Karpas-422 (cell line): Measurements from ENCODE around the gene EYS. TPM values are rescaled to one million over a fixed set of nuclear protein-coding genes. Genes with fewer than 3 reads are reported as not detected.

Experiments
- DNase-seq: peaks from one replicate; pipeline ENCODE4 v3.0.0-alpha.2; 2015
- H2AFZ ChIP-seq: fragments of 200-600 bp; sonication (generic); 2 replicates; pipeline ENCODE4 v1.6.1; 2014; ENCODE audit warnings: antibody characterized with exemption, low read length, mixed read lengths
- H3K27ac ChIP-seq: fragments of 200-600 bp; sonication (generic); 2 replicates; pipeline ENCODE4 v1.5.1; 2014; ENCODE audit warnings: mild to moderate bottlenecking, low read length, moderate library complexity
- H3K27me3 ChIP-seq: fragments of 200-600 bp; sonication (generic); 2 replicates; pipeline ENCODE4 v1.6.1; 2014; ENCODE audit warnings: low read length, mixed read lengths
- H3K36me3 ChIP-seq: fragments of 200-600 bp; sonication (generic); 2 replicates; pipeline ENCODE4 v1.6.1; 2014; ENCODE audit warnings: low read length, mixed read lengths; ENCODE audit not compliant: insufficient read depth
- H3K4me1 ChIP-seq: fragments of 200-600 bp; sonication (generic); 2 replicates; pipeline ENCODE4 v1.6.1; 2014; ENCODE audit warnings: mild to moderate bottlenecking, low read length, mixed read lengths
- H3K4me2 ChIP-seq: fragments of 200-600 bp; sonication (generic); 2 replicates; pipeline ENCODE4 v1.6.1; 2014; ENCODE audit warnings: low read length, low read depth, mild to moderate bottlenecking; ENCODE audit not compliant: poor library complexity, severe bottlenecking
- H3K4me3 ChIP-seq: fragments of 200-600 bp; sonication (generic); 2 replicates; pipeline ENCODE4 v1.5.1; 2014; ENCODE audit warnings: mild to moderate bottlenecking, antibody characterized with exemption, low read length, mixed read lengths
- H3K79me2 ChIP-seq: fragments of 200-600 bp; sonication (generic); 2 replicates; pipeline ENCODE4 v1.6.1; 2014; ENCODE audit warnings: mild to moderate bottlenecking, low read length, mixed read lengths
- H3K9ac ChIP-seq: fragments of 200-600 bp; sonication (generic); 2 replicates; pipeline ENCODE4 v1.6.0; 2014; ENCODE audit warnings: low read length
- H3K9me2 ChIP-seq: fragments of 200-600 bp; sonication (generic), shearing (Covaris generic); replicated peaks from 2 replicates; pipeline ENCODE4 v1.6.0; 2014; ENCODE audit warnings: mild to moderate bottlenecking, low read length, moderate library complexity; ENCODE audit not compliant: insufficient read depth
- H3K9me3 ChIP-seq: fragments of 300-700, 200-600 bp; sonication (generic); 2 replicates; pipeline ENCODE4 v1.6.1; 2014; ENCODE audit warnings: low read length, mixed read lengths
- H4K20me1 ChIP-seq: fragments of 200-600 bp; sonication (generic); 2 replicates; pipeline ENCODE4 v1.6.1; 2014; ENCODE audit warnings: mild to moderate bottlenecking, antibody characterized with exemption, low read length, low read depth; ENCODE audit not compliant: insufficient read depth
- total RNA-seq: library from RNA; depleted of rRNA; stranded (reverse); fragments of >200 nt; shearing (Covaris generic); gene quantifications from 2 replicates; pipeline ENCODE4 v1.2.3, GENCODE V29; 2014; ENCODE audit warnings: low replicate concordance

EYS gene
- total RNA-seq, 1 experiment from 2014 or later = not detected

GRCh38 chr6:64949257-64949656 lies 757.8 kb downstream of the EYS start:
- H2AFZ ChIP-seq = no peak overlapping the region
- no peaks in the 10 kb centered on the region for H3K36me3 ChIP-seq
- no peak overlapping the region for H3K4me2 ChIP-seq
- no peak overlapping the region for H3K27ac ChIP-seq
- no peak overlapping the region for H3K9ac ChIP-seq
- no peaks in the 10 kb centered on the region for H3K9me2 ChIP-seq
- no peak overlapping the region for H3K4me3 ChIP-seq
- peaks cover 16% of the 10 kb centered on the region for H3K9me3 ChIP-seq
- no peaks in the 10 kb centered on the region for H4K20me1 ChIP-seq
- no peak for DNase-seq
- H3K4me1 ChIP-seq = no peaks in the 10 kb centered on the region
- H3K27me3 ChIP-seq = no peaks in the 10 kb centered on the region
- H3K79me2 ChIP-seq = no peaks in the 10 kb centered on the region

- no peaks in the 10 kb centered on the region for H3K4me1 ChIP-seq
- H3K36me3 ChIP-seq = no peaks in the 10 kb centered on the region
- H3K79me2 ChIP-seq = no peaks in the 10 kb centered on the region
- H3K4me3 ChIP-seq = no peak overlapping the region
- H4K20me1 ChIP-seq = no peaks in the 10 kb centered on the region
- no peak overlapping the region for H3K27ac ChIP-seq
- H3K9me3 ChIP-seq = peaks cover 16% of the 10 kb centered on the region
- H3K27me3 ChIP-seq = no peaks in the 10 kb centered on the region
- no peak overlapping the region for H3K4me2 ChIP-seq
- DNase-seq = no peak
- H3K9me2 ChIP-seq = no peaks in the 10 kb centered on the region
- H2AFZ ChIP-seq = no peak overlapping the region
- H3K9ac ChIP-seq = no peak overlapping the region
Observed at GRCh38 chr6:64948261-64948660, 758.8 kb downstream of the EYS start.

GRCh38 chr6:64945450-64945849 lies 761.6 kb downstream of the EYS start:
- Histone ChIP-seq H2AFZ (no peak overlapping the region), H3K27ac (no peak overlapping the region), H3K4me1 (no peaks in the 10 kb centered on the region), H4K20me1 (no peaks in the 10 kb centered on the region), H3K9me2 (no peaks in the 10 kb centered on the region), H3K9me3 (peaks cover 22% of the 10 kb centered on the region), H3K4me2 (no peak overlapping the region), H3K4me3 (no peak overlapping the region), H3K36me3 (no peaks in the 10 kb centered on the region), H3K27me3 (no peaks in the 10 kb centered on the region), H3K79me2 (no peaks in the 10 kb centered on the region), H3K9ac (no peak overlapping the region)
- no peak for DNase-seq

GRCh38 chr6:64932486-64932885 lies 774.5 kb downstream of the EYS start:
- no peaks in the 10 kb centered on the region for H3K27me3 ChIP-seq
- H3K4me1 ChIP-seq = no peaks in the 10 kb centered on the region
- no peaks in the 10 kb centered on the region for H4K20me1 ChIP-seq
- no peak overlapping the region for H2AFZ ChIP-seq
- no peaks in the 10 kb centered on the region for H3K9me2 ChIP-seq
- no peak overlapping the region for H3K9ac ChIP-seq
- H3K36me3 ChIP-seq = no peaks in the 10 kb centered on the region
- no peaks in the 10 kb centered on the region for H3K79me2 ChIP-seq
- H3K9me3 ChIP-seq = peaks cover 7% of the 10 kb centered on the region; the same call in 1 of the 2 replicates
- DNase-seq = no peak
- no peak overlapping the region for H3K4me2 ChIP-seq
- H3K4me3 ChIP-seq = no peak overlapping the region
- H3K27ac ChIP-seq = no peak overlapping the region

GRCh38 chr6:64930681-64931080 lies 776.3 kb downstream of the EYS start:
- H3K4me2 ChIP-seq = no peak overlapping the region
- H3K9me3 ChIP-seq = peaks cover 7% of the 10 kb centered on the region; the same call in 1 of the 2 replicates
- no peak overlapping the region for H3K9ac ChIP-seq
- no peak overlapping the region for H3K4me3 ChIP-seq
- no peaks in the 10 kb centered on the region for H3K4me1 ChIP-seq
- no peaks in the 10 kb centered on the region for H3K79me2 ChIP-seq
- H2AFZ ChIP-seq = no peak overlapping the region
- no peak overlapping the region for H3K27ac ChIP-seq
- H3K36me3 ChIP-seq = no peaks in the 10 kb centered on the region
- no peaks in the 10 kb centered on the region for H3K27me3 ChIP-seq
- no peaks in the 10 kb centered on the region for H3K9me2 ChIP-seq
- no peak for DNase-seq
- H4K20me1 ChIP-seq = no peaks in the 10 kb centered on the region

GRCh38 chr6:64926051-64926450 lies 781.0 kb downstream of the EYS start:
- Histone ChIP-seq H3K4me1 (no peaks in the 10 kb centered on the region), H3K36me3 (no peaks in the 10 kb centered on the region), H3K4me3 (no peak overlapping the region), H3K27ac (no peak overlapping the region), H4K20me1 (no peaks in the 10 kb centered on the region), H3K27me3 (no peaks in the 10 kb centered on the region), H3K79me2 (no peaks in the 10 kb centered on the region), H3K4me2 (no peak overlapping the region), H2AFZ (no peak overlapping the region), H3K9ac (no peak overlapping the region), H3K9me2 (no peaks in the 10 kb centered on the region), H3K9me3 (peaks cover 10% of the 10 kb centered on the region; the same call in 1 of the 2 replicates)
- no peak for DNase-seq

- H3K9me3 ChIP-seq = peaks cover 4% of the 10 kb centered on the region; the same call in 1 of the 2 replicates
- no peak overlapping the region for H3K27ac ChIP-seq
- no peaks in the 10 kb centered on the region for H3K4me1 ChIP-seq
- H3K4me3 ChIP-seq = no peak overlapping the region
- H3K9ac ChIP-seq = no peak overlapping the region
- H4K20me1 ChIP-seq = no peaks in the 10 kb centered on the region
- H3K9me2 ChIP-seq = no peaks in the 10 kb centered on the region
- no peaks in the 10 kb centered on the region for H3K79me2 ChIP-seq
- no peak for DNase-seq
- H2AFZ ChIP-seq = no peak overlapping the region
- H3K27me3 ChIP-seq = no peaks in the 10 kb centered on the region
- H3K36me3 ChIP-seq = no peaks in the 10 kb centered on the region
- H3K4me2 ChIP-seq = no peak overlapping the region
Observed at GRCh38 chr6:64920257-64920656, 786.8 kb downstream of the EYS start.

- Histone ChIP-seq H3K9me3 (peaks cover 19% of the 10 kb centered on the region), H3K9ac (no peak overlapping the region), H3K4me3 (no peak overlapping the region), H3K4me2 (no peak overlapping the region), H3K27ac (no peak overlapping the region), H3K79me2 (no peaks in the 10 kb centered on the region), H3K4me1 (no peaks in the 10 kb centered on the region), H4K20me1 (no peaks in the 10 kb centered on the region), H3K36me3 (no peaks in the 10 kb centered on the region), H3K9me2 (no peaks in the 10 kb centered on the region), H2AFZ (no peak overlapping the region), H3K27me3 (no peaks in the 10 kb centered on the region)
- DNase-seq = no peak
Observed at GRCh38 chr6:64914124-64914523, 792.9 kb downstream of the EYS start.

GRCh38 chr6:64912966-64913365 lies 794.1 kb downstream of the EYS start:
- H3K4me2 ChIP-seq = no peak overlapping the region
- no peaks in the 10 kb centered on the region for H3K36me3 ChIP-seq
- peaks cover 19% of the 10 kb centered on the region for H3K9me3 ChIP-seq
- H3K27me3 ChIP-seq = no peaks in the 10 kb centered on the region
- no peak overlapping the region for H3K4me3 ChIP-seq
- DNase-seq = no peak
- H3K9me2 ChIP-seq = no peaks in the 10 kb centered on the region
- H3K27ac ChIP-seq = no peak overlapping the region
- no peaks in the 10 kb centered on the region for H4K20me1 ChIP-seq
- no peaks in the 10 kb centered on the region for H3K79me2 ChIP-seq
- no peak overlapping the region for H2AFZ ChIP-seq
- no peak overlapping the region for H3K9ac ChIP-seq
- H3K4me1 ChIP-seq = no peaks in the 10 kb centered on the region
